Peyer's patch (tissue), 4 donors: ENCODE results near the gene NAA11. TPM values are rescaled to one million over a fixed set of nuclear protein-coding genes. Genes with fewer than 3 reads are reported as not detected.

Source experiments
- DNase-seq, 3 donors: peaks; one replicate each; pipeline ENCODE4 v3.0.0-alpha.2; 2017 to 2019
- H3K27ac ChIP-seq, 4 donors: fragments of 200-600 bp; sonication (generic); one replicate each; pipeline ENCODE4 v1.5.1; 2016 to 2019
- H3K27me3 ChIP-seq, 2 donors: fragments of 200-600 bp; sonication (generic); one replicate each; pipeline ENCODE4 v1.5.1; 2019
- H3K36me3 ChIP-seq, 3 donors: fragments of 200-600 bp; sonication (generic); one replicate each; pipeline ENCODE4 v1.5.1; 2016 to 2019
- H3K4me1 ChIP-seq, 4 donors: fragments of 200-600 bp; sonication (generic); one replicate each; pipeline ENCODE4 v1.5.1; 2016 to 2019
- H3K4me3 ChIP-seq, 4 donors: fragments of 200-600 bp; sonication (generic); 1 replicate in 3 of 4; 2 replicates in 1 of 4; pipeline ENCODE4 v1.5.1; 2016 to 2019; ENCODE audit warnings: mild to moderate bottlenecking in 1 of 4
- H3K9me3 ChIP-seq, 4 donors: fragments of 200-600 bp; sonication (generic); one replicate each; pipeline ENCODE4 v1.5.1; 2016 to 2019; ENCODE audit warnings: mild to moderate bottlenecking in 1 of 4
- CTCF ChIP-seq, 6 experiments: fragments of 450-650 bp in 4 of 6; fragments of 200-600 bp in 2 of 6; sonication (generic) in 1 of 6; IDR thresholded peaks; one replicate each; pipeline ENCODE4 v1.5.1; 2017 to 2019; ENCODE audit warnings: antibody characterized with exemption in 6 of 6, mild to moderate bottlenecking in 3 of 6, moderate library complexity in 1 of 6
- POLR2A ChIP-seq, 2 donors: fragments of 450-650 bp; IDR thresholded peaks; one replicate each; pipeline ENCODE4 v1.5.1; 2017; ENCODE audit warnings: antibody characterized with exemption in 2 of 2, mild to moderate bottlenecking in 2 of 2, moderate library complexity in 2 of 2
- total RNA-seq, 4 donors: library from RNA; depleted of rRNA; stranded (reverse); fragments of >200 nt; gene quantifications; one replicate each; pipeline ENCODE4 v1.1.0, GENCODE V29; 2016

The NAA11 gene
- total RNA-seq, 4 donors from 2014 or later, result not detected

DNA sequence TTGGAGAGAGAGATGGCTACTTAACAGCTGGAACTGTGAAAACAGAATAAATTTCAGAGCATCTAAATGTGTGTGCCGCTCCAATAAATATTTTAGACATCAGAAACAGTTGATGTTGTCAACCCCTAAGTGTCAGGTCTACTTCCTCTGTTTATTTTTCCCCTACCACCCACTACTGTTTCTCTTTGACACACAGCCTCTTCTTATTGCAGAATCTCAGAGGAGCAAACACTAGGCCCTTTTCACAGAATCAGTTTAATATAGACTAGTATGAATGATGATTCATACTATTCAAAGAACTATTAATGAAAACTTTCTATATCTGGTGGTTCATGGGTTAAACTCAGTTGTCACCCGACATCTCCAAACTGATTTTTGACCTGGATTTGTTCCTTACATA is 33.9 kb downstream of the NAA11 start:
- Histone ChIP-seq H3K9me3 (no peaks in the 10 kb centered on the region), H3K27me3 (no peaks in the 10 kb centered on the region), H3K4me1 (no peaks in the 10 kb centered on the region)

GRCh38 chr4:79290376-79290775 is 35.5 kb downstream of the NAA11 start:
- no peaks in the 10 kb centered on the region for H3K9me3 ChIP-seq
- no peak for TF ChIP-seq CTCF (IDR thresholded peaks at IDR 0.05)
- no peak for TF ChIP-seq POLR2A (IDR thresholded peaks at IDR 0.05)
- H3K36me3 ChIP-seq, result no peaks in the 10 kb centered on the region
- no peak overlapping the region for H3K4me3 ChIP-seq
- DNase-seq, result no peak
- no peak overlapping the region for H3K27ac ChIP-seq
- H3K4me1 ChIP-seq, result no peaks in the 10 kb centered on the region
- H3K27me3 ChIP-seq, result no peaks in the 10 kb centered on the region

More for the DNA sequence above, 33.9 kb downstream of the NAA11 start:
- Histone ChIP-seq H3K4me3 (no peak overlapping the region), H3K36me3 (no peaks in the 10 kb centered on the region), H3K27ac (no peak overlapping the region)
- DNase-seq, result no peak
- TF ChIP-seq POLR2A (IDR thresholded peaks at IDR 0.05), result no peak
- no peak for TF ChIP-seq CTCF (IDR thresholded peaks at IDR 0.05)

DNA sequence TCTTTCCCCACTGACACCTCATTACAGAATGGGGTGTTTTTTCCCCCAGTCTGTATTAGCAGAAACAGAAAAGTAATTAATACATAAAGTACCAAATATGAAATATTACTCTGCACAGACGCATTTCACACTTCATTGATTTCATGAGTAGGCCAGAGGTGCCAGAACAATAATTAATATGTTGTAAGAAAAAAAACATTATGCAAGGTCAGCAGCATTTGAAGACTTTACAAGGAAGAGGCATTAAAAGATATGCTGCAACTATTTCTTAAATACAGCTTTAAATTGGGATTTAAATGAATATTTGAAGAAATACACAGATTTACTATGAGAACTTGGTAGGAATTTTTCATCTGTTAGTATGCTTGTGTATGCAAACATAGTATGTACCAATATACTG is 37.7 kb downstream of the NAA11 start:
- no peak for TF ChIP-seq CTCF (IDR thresholded peaks at IDR 0.05)
- TF ChIP-seq POLR2A (IDR thresholded peaks at IDR 0.05), result no peak
- H3K27me3 ChIP-seq, result no peaks in the 10 kb centered on the region
- no peaks in the 10 kb centered on the region for H3K9me3 ChIP-seq
- DNase-seq, result no peak
- no peak overlapping the region for H3K4me3 ChIP-seq
- no peak overlapping the region for H3K27ac ChIP-seq
- H3K36me3 ChIP-seq, result no peaks in the 10 kb centered on the region
- H3K4me1 ChIP-seq, result no peaks in the 10 kb centered on the region

DNA sequence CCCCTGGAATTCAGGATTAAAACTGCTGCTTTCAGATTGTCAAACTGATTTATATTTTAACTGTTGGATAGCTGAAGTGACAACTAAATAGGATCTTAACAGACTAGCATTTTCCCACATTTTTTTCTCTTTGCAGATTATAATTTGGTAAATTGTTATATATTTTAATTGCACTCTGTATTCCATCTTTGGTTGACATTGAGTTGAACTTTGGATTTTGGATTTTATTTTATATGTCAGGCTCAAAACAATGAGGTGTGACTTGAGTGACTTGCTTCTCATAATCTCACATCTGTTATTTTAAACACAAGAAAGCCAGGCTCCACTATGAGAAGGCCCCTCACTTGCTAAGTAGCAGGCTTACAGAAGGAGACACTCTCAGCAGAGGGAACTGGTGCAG is 38.1 kb downstream of the NAA11 start:
- no peak for DNase-seq
- H3K4me3 ChIP-seq, result no peak overlapping the region
- H3K9me3 ChIP-seq, result no peaks in the 10 kb centered on the region
- TF ChIP-seq CTCF (IDR thresholded peaks at IDR 0.05) (no peak), POLR2A (IDR thresholded peaks at IDR 0.05) (no peak)
- no peaks in the 10 kb centered on the region for H3K4me1 ChIP-seq
- H3K27ac ChIP-seq, result no peak overlapping the region
- H3K27me3 ChIP-seq, result no peaks in the 10 kb centered on the region
- no peaks in the 10 kb centered on the region for H3K36me3 ChIP-seq

DNA sequence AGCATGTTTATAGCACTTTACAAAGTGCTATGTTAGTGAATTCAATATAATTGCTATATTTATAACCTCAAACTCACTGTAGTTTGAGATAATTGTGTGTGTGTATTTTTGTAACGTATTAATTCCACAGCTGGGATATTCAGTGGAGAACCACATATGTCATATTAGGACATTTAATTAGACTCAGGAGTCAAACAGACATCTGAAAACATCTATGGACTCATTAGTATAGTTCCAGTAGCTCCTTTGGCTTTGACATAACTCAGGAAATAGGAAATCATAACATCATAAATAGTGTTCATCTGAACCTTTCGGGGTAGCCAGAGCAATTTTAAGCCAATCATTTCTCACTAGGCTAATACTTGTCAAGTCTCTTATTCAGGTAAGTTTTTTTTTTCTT is 38.8 kb downstream of the NAA11 start:
- TF ChIP-seq POLR2A (IDR thresholded peaks at IDR 0.05) (no peak), CTCF (IDR thresholded peaks at IDR 0.05) (no peak)
- no peak overlapping the region for H3K4me3 ChIP-seq
- no peaks in the 10 kb centered on the region for H3K4me1 ChIP-seq
- H3K27me3 ChIP-seq, result no peaks in the 10 kb centered on the region
- no peaks in the 10 kb centered on the region for H3K9me3 ChIP-seq
- H3K36me3 ChIP-seq, result no peaks in the 10 kb centered on the region
- no peak for DNase-seq
- H3K27ac ChIP-seq, result no peak overlapping the region
